Stimulated activated CD8-positive, alpha-beta memory T cell treated with anti-CD3 and anti-CD28 coated beads, Interleukin-7, amount 100 ng/mL, for 1 hour (primary cell): ENCODE data around the gene IL25.
"Not testable (repeated sequence)": the region's sequence is repeated elsewhere in the genome, so short reads cannot be mapped to it uniquely, and the experiment has no call there.

ENCODE experiments used
- DNase-seq, 2 donors: peaks; one replicate each; pipeline ENCODE4 v3.0.0-alpha.2; 2020; ENCODE audit warnings: low read depth in 2 of 2

Gene IL25

GRCh38 chr14:23409475-23409874 lies 36.9 kb downstream of the IL25 start:
- no peak for DNase-seq

GRCh38 chr14:23409966-23410635 lies 37.5 kb downstream of the IL25 start:
- no peak for DNase-seq

GRCh38 chr14:23411563-23412525 lies 39.2 kb downstream of the IL25 start:
- DNase-seq: no peak

GRCh38 chr14:23413681-23414080 lies 41.1 kb downstream of the IL25 start:
- DNase-seq: no peak

- no peak for DNase-seq
These were observed 41.6 kb downstream of the IL25 start for GRCh38 chr14:23414254-23414653.

GRCh38 chr14:23414906-23415820 lies 42.6 kb downstream of the IL25 start:
- no peak for DNase-seq

- no peak for DNase-seq
These were observed 43.5 kb downstream of the IL25 start for GRCh38 chr14:23415821-23416778.

- DNase-seq: no peak
These were observed 44.2 kb downstream of the IL25 start for GRCh38 chr14:23416801-23417200.

GRCh38 chr14:23417269-23417668 lies 44.7 kb downstream of the IL25 start:
- not testable (repeated sequence) for DNase-seq

- DNase-seq: no peak
These were observed 45.4 kb downstream of the IL25 start for GRCh38 chr14:23418021-23418420.

- not testable (repeated sequence) for DNase-seq
These were observed 47.0 kb downstream of the IL25 start for GRCh38 chr14:23419646-23420045.

- DNase-seq: no peak
These were observed 49.0 kb downstream of the IL25 start for GRCh38 chr14:23421594-23421993.

- DNase-seq: no peak
These were observed 51.0 kb downstream of the IL25 start for GRCh38 chr14:23423657-23424056.

GRCh38 chr14:23425169-23425568 lies 52.6 kb downstream of the IL25 start:
- no peak for DNase-seq

GRCh38 chr14:23425798-23426197 lies 53.2 kb downstream of the IL25 start:
- not testable (repeated sequence) for DNase-seq
